SK-N-SH treated with all-trans-retinoic acid at 6 μM for 48 hours (cell line): Measurements from ENCODE around the gene CPT1A.

Experiments
- ATAC-seq: fragments of 200-7000 bp; cut with Tn5 transposase; 3 replicates; pipeline ENCODE4 v1.9.1; 2020; ENCODE audit warnings: mild to moderate bottlenecking, moderate library complexity
- ARNTL ChIP-seq: fragments of 450-650 bp; formaldehyde crosslinking; IDR thresholded peaks from 2 replicates; pipeline ENCODE4 v1.5.0; 2020; ENCODE audit warnings: low read depth, mild to moderate bottlenecking, moderate library complexity, borderline replicate concordance
- BACH2 ChIP-seq: fragments of 250-450 bp; sonication (Bioruptor Pico); IDR thresholded peaks from 2 replicates; pipeline ENCODE4 v1.9.0; 2021; ENCODE audit warnings: mild to moderate bottlenecking, borderline replicate concordance
- CSDC2 ChIP-seq: fragments of 250-450 bp; sonication (Bioruptor Pico); IDR thresholded peaks from 2 replicates; pipeline ENCODE4 v1.5.0; 2020; ENCODE audit warnings: mild to moderate bottlenecking, moderate library complexity
- ESRRG ChIP-seq: fragments of 250-450 bp; sonication (Bioruptor Pico); IDR thresholded peaks from 2 replicates; pipeline ENCODE4 v1.6.1; 2021; ENCODE audit warnings: mild to moderate bottlenecking
- GLIS3 ChIP-seq: fragments of 250-450 bp; sonication (Bioruptor Pico); IDR thresholded peaks from 2 replicates; pipeline ENCODE4 v1.5.0; 2020; ENCODE audit warnings: mild to moderate bottlenecking, moderate library complexity
- PPARA ChIP-seq: fragments of 250-450 bp; sonication (Bioruptor Pico); IDR thresholded peaks from 2 replicates; pipeline ENCODE4 v1.5.0; 2020; ENCODE audit warnings: mild to moderate bottlenecking, borderline replicate concordance
- RARB ChIP-seq: fragments of 250-450 bp; sonication (Bioruptor Pico); IDR thresholded peaks from 2 replicates; pipeline ENCODE4 v1.8.0; 2021; ENCODE audit warnings: mild to moderate bottlenecking, moderate library complexity
- TOX ChIP-seq: fragments of 250-450 bp; sonication (Bioruptor Pico); IDR thresholded peaks from 2 replicates; pipeline ENCODE4 v1.8.0; 2021; ENCODE audit warnings: mild to moderate bottlenecking, moderate library complexity, borderline replicate concordance
- ZC3H10 ChIP-seq: fragments of 250-450 bp; sonication (Bioruptor Pico); IDR thresholded peaks from 2 replicates; pipeline ENCODE4 v1.5.1; 2021; ENCODE audit warnings: mild to moderate bottlenecking, moderate library complexity
- ZFP30 ChIP-seq: fragments of 450-650 bp; formaldehyde crosslinking; IDR thresholded peaks from 2 replicates; pipeline ENCODE4 v1.5.0; 2022; ENCODE audit warnings: mild to moderate bottlenecking, moderate library complexity
- ZNF565 ChIP-seq: fragments of 450-650 bp; formaldehyde crosslinking; conservative IDR thresholded peaks from 2 replicates; pipeline ENCODE4 v1.5.0; 2020; ENCODE audit warnings: low read depth, mild to moderate bottlenecking, moderate library complexity
- ZNF70 ChIP-seq: fragments of 450-650 bp; formaldehyde crosslinking; IDR thresholded peaks from 2 replicates; pipeline ENCODE4 v1.5.0; 2020; ENCODE audit warnings: mild to moderate bottlenecking, moderate library complexity
- ZNF8 ChIP-seq: fragments of 450-650 bp; formaldehyde crosslinking; IDR thresholded peaks from 2 replicates; pipeline ENCODE4 v1.5.0; 2020; ENCODE audit warnings: mild to moderate bottlenecking, moderate library complexity
- TF ChIP-seq, protein P1 (sequence below): fragments of 250-450 bp; sonication (Bioruptor Pico); IDR thresholded peaks from 2 replicates; pipeline ENCODE4 v1.8.0; 2021; ENCODE audit warnings: low read depth, mild to moderate bottlenecking, moderate library complexity, borderline replicate concordance
- TF ChIP-seq, protein P2 (sequence below): fragments of 250-450 bp; sonication (Bioruptor Pico); IDR thresholded peaks from 2 replicates; pipeline ENCODE4 v1.8.0; 2020; ENCODE audit warnings: mild to moderate bottlenecking, moderate library complexity, borderline replicate concordance
- TF ChIP-seq, protein P3 (sequence below): fragments of 250-450 bp; sonication (Bioruptor Pico); IDR thresholded peaks from 2 replicates; pipeline ENCODE4 v1.5.0; 2020; ENCODE audit warnings: mild to moderate bottlenecking, moderate library complexity
- TF ChIP-seq, protein P4 (sequence below): fragments of 250-450 bp; sonication (Bioruptor Pico); IDR thresholded peaks from 2 replicates; pipeline ENCODE4 v1.5.1; 2020; ENCODE audit warnings: low read depth, mild to moderate bottlenecking, moderate library complexity
- TF ChIP-seq, protein P5 (sequence below): fragments of 250-450 bp; sonication (Bioruptor Pico); IDR thresholded peaks from 2 replicates; pipeline ENCODE4 v1.5.1; 2021; ENCODE audit warnings: mild to moderate bottlenecking, moderate library complexity

Gene CPT1A

DNA sequence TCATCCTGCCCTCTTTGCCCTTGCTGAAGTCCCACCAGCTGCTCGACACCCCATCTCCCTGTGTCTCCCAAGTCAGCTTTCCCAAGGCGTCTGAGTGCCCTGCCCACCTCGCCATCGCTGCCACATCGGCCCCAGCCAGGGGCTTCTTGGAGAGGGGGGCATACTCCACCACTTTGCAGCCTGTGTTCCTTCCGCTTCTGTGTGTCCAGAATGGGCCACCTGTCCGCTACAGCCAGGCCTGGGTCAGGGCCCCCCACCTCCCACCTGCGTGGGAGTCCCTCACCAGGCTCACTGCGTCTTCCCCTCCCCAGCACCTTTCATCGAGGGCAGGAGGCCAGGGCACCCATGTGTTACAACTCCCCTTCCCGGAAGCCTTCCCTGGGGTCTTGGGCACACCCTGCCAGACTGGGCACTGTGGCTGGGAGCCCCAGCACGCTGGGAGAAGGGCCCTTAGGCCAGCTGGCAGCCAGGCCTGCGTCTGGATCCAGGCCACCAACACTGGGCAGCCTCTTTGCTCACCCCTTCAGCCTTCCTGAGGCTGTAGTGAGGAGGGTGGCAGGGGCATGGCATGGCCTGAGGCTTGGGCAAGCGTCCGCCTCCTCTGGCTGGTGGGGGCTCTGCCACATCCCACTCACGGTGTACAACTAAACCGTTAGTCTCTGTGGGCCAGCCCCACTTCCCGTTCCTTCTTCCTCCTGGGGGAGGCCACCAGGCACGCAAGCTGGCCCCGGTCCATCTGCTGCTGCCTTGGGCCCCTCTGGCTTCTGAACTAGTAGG, 13.4 kb downstream of the CPT1A start (continued):
- TF ChIP-seq ZFP30 (CRISPR knock-in tag) (no peak), ARNTL (CRISPR knock-in tag) (no peak), ZNF8 (no peak)

DNA sequence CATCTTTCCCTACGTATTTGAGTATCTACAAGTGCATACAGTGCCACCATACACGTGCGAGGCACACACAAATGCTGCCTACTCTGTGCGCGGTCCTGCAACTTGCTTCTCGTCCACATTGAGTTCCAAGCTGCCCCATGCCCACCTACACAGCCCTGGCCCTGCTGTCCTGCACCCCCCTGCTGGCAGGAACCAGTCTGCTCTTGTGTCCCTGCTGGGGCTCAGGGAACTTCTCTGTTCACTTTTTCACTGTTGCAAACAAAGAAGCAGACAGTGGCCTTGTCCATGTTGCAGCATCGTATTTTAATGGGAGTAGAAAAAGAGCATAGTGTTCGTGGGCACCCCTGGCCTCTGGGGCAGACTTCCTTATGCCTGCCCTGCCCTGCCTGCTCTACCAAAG, 14.0 kb downstream of the CPT1A start:
- no peak for ATAC-seq

DNA sequence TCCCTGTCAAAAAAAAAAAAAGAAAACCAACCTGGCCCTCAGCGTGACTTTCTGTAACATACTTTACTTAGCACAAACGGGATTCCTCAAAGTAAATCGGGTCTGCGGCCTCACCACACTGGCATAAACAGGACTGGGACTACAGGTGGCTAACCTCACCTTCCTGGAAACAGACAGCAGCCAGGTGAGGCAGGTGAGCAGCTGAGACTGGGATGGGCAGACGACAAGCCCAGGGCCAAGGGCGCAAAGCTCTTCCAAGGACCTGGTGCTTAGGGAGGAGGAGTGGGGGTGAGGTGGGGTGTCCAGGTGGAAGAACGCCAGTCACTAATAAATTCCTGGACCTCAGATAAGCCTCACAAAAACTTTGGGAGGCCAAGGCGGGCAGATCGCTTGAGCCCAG, 15.0 kb downstream of the CPT1A start:
- TF ChIP-seq CSDC2 (CRISPR knock-in tag) (no peak), ZFP30 (CRISPR knock-in tag) (no peak), GLIS3 (no peak), PPARA (CRISPR knock-in tag) (no peak), ZNF70 (CRISPR knock-in tag) (no peak)
- TF ChIP-seq, protein P1, sequence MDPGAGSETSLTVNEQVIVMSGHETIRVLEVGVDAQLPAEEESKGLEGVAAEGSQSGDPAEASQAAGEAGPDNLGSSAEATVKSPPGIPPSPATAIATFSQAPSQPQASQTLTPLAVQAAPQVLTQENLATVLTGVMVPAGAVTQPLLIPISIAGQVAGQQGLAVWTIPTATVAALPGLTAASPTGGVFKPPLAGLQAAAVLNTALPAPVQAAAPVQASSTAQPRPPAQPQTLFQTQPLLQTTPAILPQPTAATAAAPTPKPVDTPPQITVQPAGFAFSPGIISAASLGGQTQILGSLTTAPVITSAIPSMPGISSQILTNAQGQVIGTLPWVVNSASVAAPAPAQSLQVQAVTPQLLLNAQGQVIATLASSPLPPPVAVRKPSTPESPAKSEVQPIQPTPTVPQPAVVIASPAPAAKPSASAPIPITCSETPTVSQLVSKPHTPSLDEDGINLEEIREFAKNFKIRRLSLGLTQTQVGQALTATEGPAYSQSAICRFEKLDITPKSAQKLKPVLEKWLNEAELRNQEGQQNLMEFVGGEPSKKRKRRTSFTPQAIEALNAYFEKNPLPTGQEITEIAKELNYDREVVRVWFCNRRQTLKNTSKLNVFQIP = no peak
- TF ChIP-seq, protein P2, sequence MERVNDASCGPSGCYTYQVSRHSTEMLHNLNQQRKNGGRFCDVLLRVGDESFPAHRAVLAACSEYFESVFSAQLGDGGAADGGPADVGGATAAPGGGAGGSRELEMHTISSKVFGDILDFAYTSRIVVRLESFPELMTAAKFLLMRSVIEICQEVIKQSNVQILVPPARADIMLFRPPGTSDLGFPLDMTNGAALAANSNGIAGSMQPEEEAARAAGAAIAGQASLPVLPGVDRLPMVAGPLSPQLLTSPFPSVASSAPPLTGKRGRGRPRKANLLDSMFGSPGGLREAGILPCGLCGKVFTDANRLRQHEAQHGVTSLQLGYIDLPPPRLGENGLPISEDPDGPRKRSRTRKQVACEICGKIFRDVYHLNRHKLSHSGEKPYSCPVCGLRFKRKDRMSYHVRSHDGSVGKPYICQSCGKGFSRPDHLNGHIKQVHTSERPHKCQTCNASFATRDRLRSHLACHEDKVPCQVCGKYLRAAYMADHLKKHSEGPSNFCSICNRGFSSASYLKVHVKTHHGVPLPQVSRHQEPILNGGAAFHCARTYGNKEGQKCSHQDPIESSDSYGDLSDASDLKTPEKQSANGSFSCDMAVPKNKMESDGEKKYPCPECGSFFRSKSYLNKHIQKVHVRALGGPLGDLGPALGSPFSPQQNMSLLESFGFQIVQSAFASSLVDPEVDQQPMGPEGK (CRISPR knock-in tag) = no peak
- TF ChIP-seq, all 23 proteins: peak for 0

More for the DNA sequence above, 14.0 kb downstream of the CPT1A start:
- TF ChIP-seq, protein P3, sequence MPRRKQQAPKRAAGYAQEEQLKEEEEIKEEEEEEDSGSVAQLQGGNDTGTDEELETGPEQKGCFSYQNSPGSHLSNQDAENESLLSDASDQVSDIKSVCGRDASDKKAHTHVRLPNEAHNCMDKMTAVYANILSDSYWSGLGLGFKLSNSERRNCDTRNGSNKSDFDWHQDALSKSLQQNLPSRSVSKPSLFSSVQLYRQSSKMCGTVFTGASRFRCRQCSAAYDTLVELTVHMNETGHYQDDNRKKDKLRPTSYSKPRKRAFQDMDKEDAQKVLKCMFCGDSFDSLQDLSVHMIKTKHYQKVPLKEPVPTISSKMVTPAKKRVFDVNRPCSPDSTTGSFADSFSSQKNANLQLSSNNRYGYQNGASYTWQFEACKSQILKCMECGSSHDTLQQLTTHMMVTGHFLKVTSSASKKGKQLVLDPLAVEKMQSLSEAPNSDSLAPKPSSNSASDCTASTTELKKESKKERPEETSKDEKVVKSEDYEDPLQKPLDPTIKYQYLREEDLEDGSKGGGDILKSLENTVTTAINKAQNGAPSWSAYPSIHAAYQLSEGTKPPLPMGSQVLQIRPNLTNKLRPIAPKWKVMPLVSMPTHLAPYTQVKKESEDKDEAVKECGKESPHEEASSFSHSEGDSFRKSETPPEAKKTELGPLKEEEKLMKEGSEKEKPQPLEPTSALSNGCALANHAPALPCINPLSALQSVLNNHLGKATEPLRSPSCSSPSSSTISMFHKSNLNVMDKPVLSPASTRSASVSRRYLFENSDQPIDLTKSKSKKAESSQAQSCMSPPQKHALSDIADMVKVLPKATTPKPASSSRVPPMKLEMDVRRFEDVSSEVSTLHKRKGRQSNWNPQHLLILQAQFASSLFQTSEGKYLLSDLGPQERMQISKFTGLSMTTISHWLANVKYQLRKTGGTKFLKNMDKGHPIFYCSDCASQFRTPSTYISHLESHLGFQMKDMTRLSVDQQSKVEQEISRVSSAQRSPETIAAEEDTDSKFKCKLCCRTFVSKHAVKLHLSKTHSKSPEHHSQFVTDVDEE = no peak
- TF ChIP-seq, protein P4, sequence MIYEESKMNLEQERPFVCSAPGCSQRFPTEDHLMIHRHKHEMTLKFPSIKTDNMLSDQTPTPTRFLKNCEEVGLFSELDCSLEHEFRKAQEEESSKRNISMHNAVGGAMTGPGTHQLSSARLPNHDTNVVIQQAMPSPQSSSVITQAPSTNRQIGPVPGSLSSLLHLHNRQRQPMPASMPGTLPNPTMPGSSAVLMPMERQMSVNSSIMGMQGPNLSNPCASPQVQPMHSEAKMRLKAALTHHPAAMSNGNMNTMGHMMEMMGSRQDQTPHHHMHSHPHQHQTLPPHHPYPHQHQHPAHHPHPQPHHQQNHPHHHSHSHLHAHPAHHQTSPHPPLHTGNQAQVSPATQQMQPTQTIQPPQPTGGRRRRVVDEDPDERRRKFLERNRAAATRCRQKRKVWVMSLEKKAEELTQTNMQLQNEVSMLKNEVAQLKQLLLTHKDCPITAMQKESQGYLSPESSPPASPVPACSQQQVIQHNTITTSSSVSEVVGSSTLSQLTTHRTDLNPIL (CRISPR knock-in tag) = no peak
- TF ChIP-seq ZC3H10 (CRISPR knock-in tag) (no peak), ZNF8 (no peak), ZNF565 (no peak), ESRRG (CRISPR knock-in tag) (no peak), PPARA (CRISPR knock-in tag) (no peak), RARB (CRISPR knock-in tag) (no peak), CSDC2 (CRISPR knock-in tag) (no peak)
- TF ChIP-seq, protein P5, sequence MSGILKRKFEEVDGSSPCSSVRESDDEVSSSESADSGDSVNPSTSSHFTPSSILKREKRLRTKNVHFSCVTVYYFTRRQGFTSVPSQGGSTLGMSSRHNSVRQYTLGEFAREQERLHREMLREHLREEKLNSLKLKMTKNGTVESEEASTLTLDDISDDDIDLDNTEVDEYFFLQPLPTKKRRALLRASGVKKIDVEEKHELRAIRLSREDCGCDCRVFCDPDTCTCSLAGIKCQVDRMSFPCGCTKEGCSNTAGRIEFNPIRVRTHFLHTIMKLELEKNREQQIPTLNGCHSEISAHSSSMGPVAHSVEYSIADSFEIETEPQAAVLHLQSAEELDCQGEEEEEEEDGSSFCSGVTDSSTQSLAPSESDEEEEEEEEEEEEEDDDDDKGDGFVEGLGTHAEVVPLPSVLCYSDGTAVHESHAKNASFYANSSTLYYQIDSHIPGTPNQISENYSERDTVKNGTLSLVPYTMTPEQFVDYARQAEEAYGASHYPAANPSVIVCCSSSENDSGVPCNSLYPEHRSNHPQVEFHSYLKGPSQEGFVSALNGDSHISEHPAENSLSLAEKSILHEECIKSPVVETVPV = no peak

DNA sequence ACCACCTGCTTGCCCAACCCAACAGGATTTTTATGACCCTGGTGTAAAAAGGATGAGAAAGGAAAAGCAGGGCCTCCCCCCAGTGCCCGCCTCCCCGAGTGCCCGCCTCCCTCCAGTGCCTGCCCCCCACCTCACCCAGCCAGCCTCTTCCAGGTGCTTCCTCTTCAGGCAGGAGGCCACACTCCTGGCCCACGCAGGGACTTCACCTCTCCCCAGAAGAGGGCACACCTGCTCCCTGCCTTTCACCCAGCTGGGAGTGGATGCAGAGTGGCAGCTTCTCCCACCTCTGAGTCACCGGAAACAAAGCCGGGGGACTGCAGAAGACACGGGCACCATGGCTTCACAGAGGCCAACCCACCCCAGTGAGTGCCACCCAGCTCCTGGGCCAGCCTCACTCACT, 16.1 kb downstream of the CPT1A start:
- ATAC-seq = peak; percentile 79
- TF ChIP-seq, protein P2 (CRISPR knock-in tag) = no peak
- TF ChIP-seq BACH2 (no peak), GLIS3 (no peak), ARNTL (CRISPR knock-in tag) (no peak), ESRRG (CRISPR knock-in tag) (no peak), RARB (CRISPR knock-in tag) (no peak), TOX (CRISPR knock-in tag) (no peak), ZNF565 (no peak)
- TF ChIP-seq, protein P4 (CRISPR knock-in tag) = no peak
- TF ChIP-seq, protein P3 = no peak

More for the DNA sequence above, 15.0 kb downstream of the CPT1A start:
- no peak for ATAC-seq
